Panc1 (cell line): Measurements from ENCODE around the gene SIRPB2. TPM values are rescaled to one million over a fixed set of nuclear protein-coding genes. Genes with fewer than 3 reads are reported as not detected.
A peak's percentile ranks its signal among the peaks of the same experiment; 100 is the strongest.

Experiments
- ATAC-seq: fragments of 200-7000 bp; cut with Tn5 transposase; 2 replicates; pipeline ENCODE4 v1.9.1; 2020; ENCODE audit warnings: mild to moderate bottlenecking, moderate library complexity
- BruUV-seq: library from RNA; stranded (reverse); fragments of 400-500 nt; replicated peaks from 2 replicates; lab custom pipeline; 2021; lab: Mats Ljungman, UMichigan
- CTCF ChIA-PET: fragments of 300-600 bp; sonication (Branson Sonifier 250); formaldehyde crosslinking; loops from one replicate; lab custom pipeline; 2022; ENCODE audit warnings: antibody characterized with exemption; lab: Charles Lee
- POLR2A ChIA-PET: fragments of 300-600 bp; sonication (Branson Sonifier 250); formaldehyde crosslinking; loops from one replicate; lab custom pipeline; 2022; ENCODE audit warnings: antibody characterized with exemption; lab: Charles Lee
- DNase-seq: peaks from one replicate; pipeline ENCODE4 v3.0.0-alpha.2; 2010; ENCODE audit warnings: low read depth, low spot score
- H3K27ac ChIP-seq: 2 replicates; pipeline ENCODE4 v1.5.1; 2011; ENCODE audit warnings: mild to moderate bottlenecking, low read length, inconsistent platforms
- H3K27me3 ChIP-seq: fragments of 200-500 bp; sonication (Bioruptor generic); 2 replicates; pipeline ENCODE4 v1.6.0; 2014; ENCODE audit warnings: low read length, inconsistent platforms; ENCODE audit not compliant: control insufficient read depth, insufficient read depth
- H3K36me3 ChIP-seq: fragments of 200-500 bp; sonication (Bioruptor generic); 2 replicates; pipeline ENCODE4 v1.5.1; 2014; ENCODE audit warnings: inconsistent platforms, mild to moderate bottlenecking, low read length, moderate library complexity; ENCODE audit not compliant: control insufficient read depth, insufficient read depth
- H3K4me1 ChIP-seq: 2 replicates; pipeline ENCODE4 v1.5.1; 2011; ENCODE audit warnings: inconsistent platforms, mild to moderate bottlenecking, low read length, moderate library complexity; ENCODE audit not compliant: control insufficient read depth, insufficient read depth
- H3K4me3 ChIP-seq, 2 experiments: 2 replicates each; pipeline ENCODE4 v1.5.1; 2011 to 2012; ENCODE audit warnings: low read depth in 2 of 2, low read length in 2 of 2, mild to moderate bottlenecking in 2 of 2, inconsistent platforms in 1 of 2, moderate library complexity in 1 of 2
- H3K9me3 ChIP-seq: fragments of 200-500 bp; sonication (Bioruptor generic); 2 replicates; pipeline ENCODE4 v1.5.1; 2014; ENCODE audit warnings: low read depth, mild to moderate bottlenecking, inconsistent platforms, low read length, moderate library complexity; ENCODE audit not compliant: control insufficient read depth, insufficient read depth
- CTCF ChIP-seq: fragments of 450-650 bp; IDR thresholded peaks from 2 replicates; pipeline ENCODE4 v1.5.1; 2017; ENCODE audit warnings: mild to moderate bottlenecking
- POLR2AphosphoS5 ChIP-seq: IDR thresholded peaks from 2 replicates; pipeline ENCODE4 v1.6.1; 2012; ENCODE audit warnings: mild to moderate bottlenecking, low read depth, low read length, moderate library complexity
- REST ChIP-seq, 2 experiments: IDR thresholded peaks; 2 replicates each; pipeline ENCODE4 v1.6.1; 2011 to 2012; ENCODE audit warnings: low read depth in 2 of 2, control low read depth in 1 of 2, low read length in 1 of 2, mild to moderate bottlenecking in 1 of 2, moderate library complexity in 1 of 2; ENCODE audit not compliant: insufficient read depth in 1 of 2
- SIN3A ChIP-seq: IDR thresholded peaks from 2 replicates; pipeline ENCODE4 v1.6.1; 2012; ENCODE audit warnings: low read depth, mild to moderate bottlenecking, low read length, moderate library complexity, borderline replicate concordance; ENCODE audit not compliant: insufficient read depth
- TCF7L2 ChIP-seq: IDR thresholded peaks from 2 replicates; pipeline ENCODE4 v1.6.1; 2011; ENCODE audit warnings: mild to moderate bottlenecking, low read depth, low read length, inconsistent platforms
- in situ Hi-C: cut with HindIII; loops from 2 replicates; pipeline ENCODE4 v1.10.0; 2016; ENCODE audit warnings: low sequenced_read_pairs, low pct_unique_long_range_greater_than_20kb
- intact Hi-C: fragments of 100-400 bp; cut with micrococcal nuclease; formaldehyde crosslinking; loops from one replicate; pipeline ENCODE4 v1.10.0; 2022; ENCODE audit not compliant: unreplicated experiment
- total RNA-seq: library from RNA; stranded (reverse); gene quantifications from one replicate; pipeline ENCODE4 v1.2.1, GENCODE V29; 2021; ENCODE audit not compliant: unreplicated experiment

SIRPB2 gene
- total RNA-seq, 1 experiment from 2014 or later = not detected

GRCh38 chr20:1426231-1426849 is 64.9 kb downstream of the SIRPB2 start:
- ChIA-PET POLR2A (interaction anchor here (0.7 kb wide), 1 partner anchor 234 kb away, joined by 3 read pairs; no protein-coding TSS in a partner anchor), CTCF (no interaction called here)
- BruUV-seq = no TSS peak
- Histone ChIP-seq H3K9me3 (peaks cover 4% of the 10 kb centered on the region; the same call in 1 of the 2 replicates), H3K36me3 (no peaks in the 10 kb centered on the region), H3K4me1 (peaks cover 32% of the 10 kb centered on the region), H3K4me3 (no peak overlapping the region), H3K27ac (peak overlapping the region; percentile 78), H3K27me3 (no peaks in the 10 kb centered on the region)
- in situ Hi-C loops = no loop called here
- ATAC-seq = no peak
- intact Hi-C loops = no loop called here
- no peak for DNase-seq
- no peak for TF ChIP-seq POLR2AphosphoS5
- no peak for TF ChIP-seq REST (IDR thresholded peaks at IDR 0.05; ENCODE audit: insufficient read depth in 1 of 2, low read depth in 2 of 2, low read length in 1 of 2)
- no peak for TF ChIP-seq TCF7L2
- TF ChIP-seq SIN3A = no peak
- no peak for TF ChIP-seq CTCF

Other genes starting within 250 kb of the SIRPB2 start
- 6.4 TPM for gene SNPH, start 225.1 kb downstream of the SIRPB2 start, total RNA-seq
- 1.8 TPM for gene SDCBP2, start 162.3 kb downstream of the SIRPB2 start, total RNA-seq
- 695 TPM for gene FKBP1A, start 98.4 kb downstream of the SIRPB2 start, total RNA-seq
- gene NSFL1C, start 24.6 kb downstream of the SIRPB2 start, total RNA-seq = 151 TPM
- gene SIRPD, start 66.3 kb upstream of the SIRPB2 start, total RNA-seq = not detected
- 0.72 TPM for gene SIRPB1, start 128.6 kb upstream of the SIRPB2 start, total RNA-seq
- gene SIRPG, start 166.4 kb upstream of the SIRPB2 start, total RNA-seq = not detected